Natural killer cell (primary cell): ENCODE results near the gene SERPINB8. TPM values are rescaled to one million over a fixed set of nuclear protein-coding genes. Genes with fewer than 3 reads are reported as not detected.

Source experiments
- ATAC-seq, 3 donors: fragments of 150-1000 bp in 2 of 3; fragments of 200-7000 bp in 1 of 3; cut with Tn5 transposase; 1 replicate in 1 of 3; 2 replicates in 2 of 3; pipeline ENCODE4 v1.10.0; 2021; ENCODE audit warnings: mild to moderate bottlenecking in 2 of 3, moderate library complexity in 2 of 3
- DNase-seq, 2 donors: peaks; one replicate each; pipeline versions ENCODE4 v3.0.0 to v3.0.0-alpha.2; 2013 to 2021; ENCODE audit warnings: mixed read lengths in 1 of 2
- H3K27ac ChIP-seq: one replicate; pipeline ENCODE4 v1.5.1; 2013; ENCODE audit warnings: mild to moderate bottlenecking, low read length
- H3K27me3 ChIP-seq: one replicate; pipeline ENCODE4 v1.6.1; 2013; ENCODE audit warnings: low read length; ENCODE audit not compliant: control insufficient read depth, insufficient read depth
- H3K36me3 ChIP-seq: one replicate; pipeline ENCODE4 v1.6.1; 2013; ENCODE audit warnings: low read length; ENCODE audit not compliant: control insufficient read depth, insufficient read depth
- H3K4me1 ChIP-seq: one replicate; pipeline ENCODE4 v1.6.1; 2013; ENCODE audit warnings: low read length; ENCODE audit not compliant: control insufficient read depth, insufficient read depth
- H3K4me3 ChIP-seq: one replicate; pipeline ENCODE4 v1.5.1; 2013; ENCODE audit warnings: low read length
- H3K9me3 ChIP-seq: one replicate; pipeline ENCODE4 v1.6.1; 2013; ENCODE audit warnings: low read length; ENCODE audit not compliant: control insufficient read depth, insufficient read depth
- H3K27ac Mint-ChIP-seq, 2 donors: one replicate each; pipeline ENCODE4 v1.8.0; 2022; ENCODE audit warnings: mild to moderate bottlenecking in 2 of 2, mixed read lengths in 2 of 2, moderate library complexity in 1 of 2
- H3K27me3 Mint-ChIP-seq, 2 donors: one replicate each; pipeline ENCODE4 v1.8.0; 2022; ENCODE audit warnings: low read depth in 2 of 2, mixed read lengths in 2 of 2
- H3K36me3 Mint-ChIP-seq: one replicate; pipeline ENCODE4 v1.8.0; 2022; ENCODE audit warnings: mixed read lengths
- H3K4me1 Mint-ChIP-seq, 2 donors: one replicate each; pipeline ENCODE4 v1.8.0; 2022; ENCODE audit warnings: mixed read lengths in 2 of 2
- H3K4me3 Mint-ChIP-seq: one replicate; pipeline ENCODE4 v1.8.0; 2022; ENCODE audit warnings: mild to moderate bottlenecking, moderate library complexity, mixed read lengths
- H3K9me3 Mint-ChIP-seq, 2 donors: one replicate each; pipeline ENCODE4 v1.8.0; 2022; ENCODE audit warnings: mixed read lengths in 2 of 2
- WGBS: methylation state at CpG from one replicate; pipeline ENCODE4 v1.1.7; 2013; ENCODE audit warnings: missing lambda C conversion rate; ENCODE audit not compliant: insufficient coverage; 5-methylcytosine and 5-hydroxymethylcytosine counted together
- intact Hi-C: fragments of 100-400 bp; cut with micrococcal nuclease; formaldehyde crosslinking; loops from one replicate; pipeline ENCODE4 v1.14.2; 2022
- total RNA-seq, 4 donors: library from RNA; stranded (reverse); fragments of 120-200 nt in 1 of 4; gene quantifications; one replicate each; pipeline versions ENCODE4 v1.2.3 to v1.2.4, GENCODE V29; 2013 to 2022
- TF ChIP-seq, protein P1 (sequence below): fragments of 200-600 bp; IDR thresholded peaks from one replicate; pipeline ENCODE4 v1.8.0; 2022; ENCODE audit warnings: antibody characterized with exemption

The SERPINB8 gene
- total RNA-seq, 3 donors from 2014 or later (not counting 1 experiment from before 2014, with no cell fraction given), result 4.9 to 12.9 (median 12.8) TPM

DNA sequence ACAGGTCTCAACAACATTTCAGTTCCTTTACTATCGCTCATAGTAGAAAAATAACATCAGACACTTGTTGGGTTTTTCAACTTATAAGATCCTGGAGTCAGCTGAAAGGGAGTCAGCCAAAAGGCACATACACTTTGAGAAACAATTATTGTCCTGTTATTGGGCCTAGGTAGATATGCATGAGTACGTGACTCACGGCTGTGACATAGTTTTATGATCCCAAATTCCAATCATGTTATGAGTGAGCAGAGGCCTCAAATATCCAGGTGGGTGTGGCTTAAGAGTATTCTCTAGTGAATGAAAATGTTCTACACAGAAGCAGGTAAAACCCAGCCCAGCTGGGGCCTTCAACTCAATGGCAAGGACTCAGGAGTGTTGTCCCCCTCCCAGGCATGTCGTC is 27.2 kb downstream of the SERPINB8 start:
- no peak overlapping the region for H3K4me3 ChIP-seq
- TF ChIP-seq, protein P1, sequence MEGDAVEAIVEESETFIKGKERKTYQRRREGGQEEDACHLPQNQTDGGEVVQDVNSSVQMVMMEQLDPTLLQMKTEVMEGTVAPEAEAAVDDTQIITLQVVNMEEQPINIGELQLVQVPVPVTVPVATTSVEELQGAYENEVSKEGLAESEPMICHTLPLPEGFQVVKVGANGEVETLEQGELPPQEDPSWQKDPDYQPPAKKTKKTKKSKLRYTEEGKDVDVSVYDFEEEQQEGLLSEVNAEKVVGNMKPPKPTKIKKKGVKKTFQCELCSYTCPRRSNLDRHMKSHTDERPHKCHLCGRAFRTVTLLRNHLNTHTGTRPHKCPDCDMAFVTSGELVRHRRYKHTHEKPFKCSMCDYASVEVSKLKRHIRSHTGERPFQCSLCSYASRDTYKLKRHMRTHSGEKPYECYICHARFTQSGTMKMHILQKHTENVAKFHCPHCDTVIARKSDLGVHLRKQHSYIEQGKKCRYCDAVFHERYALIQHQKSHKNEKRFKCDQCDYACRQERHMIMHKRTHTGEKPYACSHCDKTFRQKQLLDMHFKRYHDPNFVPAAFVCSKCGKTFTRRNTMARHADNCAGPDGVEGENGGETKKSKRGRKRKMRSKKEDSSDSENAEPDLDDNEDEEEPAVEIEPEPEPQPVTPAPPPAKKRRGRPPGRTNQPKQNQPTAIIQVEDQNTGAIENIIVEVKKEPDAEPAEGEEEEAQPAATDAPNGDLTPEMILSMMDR, result no peak
- peaks cover 25% of the 10 kb centered on the region for H3K9me3 ChIP-seq
- H3K36me3 ChIP-seq, result no peaks in the 10 kb centered on the region
- Mint-ChIP-seq H3K9me3 (peaks cover 0 to 3% of the 10 kb centered on the region in 2 donors), H3K36me3 (peaks cover 6% of the 10 kb centered on the region), H3K27ac (no peak overlapping the region), H3K4me1 (no peaks in the 10 kb centered on the region), H3K4me3 (no peak overlapping the region), H3K27me3 (peaks cover 2 to 5% of the 10 kb centered on the region in 2 donors)
- 86% methylated on average over 4 of the region's 4 CpGs for WGBS
- no peak for ATAC-seq
- DNase-seq, result no peak
- H3K4me1 ChIP-seq, result no peaks in the 10 kb centered on the region
- intact Hi-C loops, result no loop called here
- no peak overlapping the region for H3K27ac ChIP-seq
- H3K27me3 ChIP-seq, result no peaks in the 10 kb centered on the region

DNA sequence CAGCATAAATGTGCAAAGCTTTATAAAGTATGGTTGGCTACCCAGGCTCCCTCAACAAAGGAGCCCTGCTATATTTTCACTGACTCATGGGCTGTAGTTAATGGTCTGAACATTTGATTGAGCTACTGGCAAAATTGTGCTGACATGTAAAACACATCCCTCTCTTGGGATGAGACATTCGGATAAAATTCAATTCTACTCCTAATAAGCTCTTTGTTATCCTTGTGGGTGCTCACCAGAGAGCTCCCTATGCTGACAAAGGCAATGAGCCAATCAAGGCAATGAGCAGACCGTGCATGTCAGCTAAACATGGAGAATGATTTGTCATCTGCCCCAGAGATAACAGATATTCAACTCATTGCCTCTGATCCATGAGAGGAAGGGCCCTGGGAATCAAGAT is 27.7 kb downstream of the SERPINB8 start:
- Mint-ChIP-seq H3K9me3 (peaks cover 0 to 3% of the 10 kb centered on the region in 2 donors), H3K27ac (no peak overlapping the region), H3K4me3 (no peak overlapping the region), H3K4me1 (no peaks in the 10 kb centered on the region), H3K27me3 (peaks cover 2 to 5% of the 10 kb centered on the region in 2 donors), H3K36me3 (peaks cover 6% of the 10 kb centered on the region)
- intact Hi-C loops, result no loop called here
- 88% methylated on average over 2 of the region's 2 CpGs for WGBS
- TF ChIP-seq, protein P1, result no peak
- H3K27ac ChIP-seq, result no peak overlapping the region
- H3K27me3 ChIP-seq, result no peaks in the 10 kb centered on the region
- no peaks in the 10 kb centered on the region for H3K4me1 ChIP-seq
- no peak for ATAC-seq
- DNase-seq, result no peak
- H3K36me3 ChIP-seq, result no peaks in the 10 kb centered on the region
- no peak overlapping the region for H3K4me3 ChIP-seq
- peaks cover 25% of the 10 kb centered on the region for H3K9me3 ChIP-seq

DNA sequence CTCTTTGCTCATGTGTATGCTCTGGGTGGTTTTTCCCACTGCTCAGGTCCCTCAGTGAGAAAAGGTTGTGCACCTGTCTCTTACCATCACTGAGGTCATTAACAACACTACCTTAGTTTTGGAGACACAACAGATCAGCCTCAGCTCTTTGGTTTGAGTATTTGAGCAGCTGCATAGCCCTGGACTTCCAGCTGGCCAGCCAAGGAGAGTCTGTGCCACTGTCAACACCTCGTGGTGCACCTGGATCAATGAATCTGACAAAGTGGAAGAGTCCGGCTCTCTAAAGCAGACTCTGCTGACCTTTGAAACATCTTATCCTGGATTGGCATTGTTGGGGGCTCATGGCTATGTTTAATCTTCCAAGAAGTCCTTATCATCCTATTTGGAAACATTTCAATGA is 30.0 kb downstream of the SERPINB8 start:
- H3K27me3 ChIP-seq, result no peaks in the 10 kb centered on the region
- 90% methylated on average over 2 of the region's 2 CpGs for WGBS
- no peak for ATAC-seq
- H3K36me3 ChIP-seq, result no peaks in the 10 kb centered on the region
- H3K36me3 Mint-ChIP-seq, result peaks cover 6% of the 10 kb centered on the region
- peaks cover 24% of the 10 kb centered on the region for H3K9me3 ChIP-seq
- peaks cover 0 to 3% of the 10 kb centered on the region in 2 donors for H3K9me3 Mint-ChIP-seq
- no peaks in the 10 kb centered on the region for H3K4me1 Mint-ChIP-seq
- H3K4me3 ChIP-seq, result no peak overlapping the region
- no peak overlapping the region for H3K27ac Mint-ChIP-seq
- DNase-seq, result no peak
- intact Hi-C loops, result no loop called here
- H3K4me3 Mint-ChIP-seq, result no peak overlapping the region
- peaks cover 5 to 9% of the 10 kb centered on the region in 2 donors for H3K27me3 Mint-ChIP-seq
- H3K4me1 ChIP-seq, result no peaks in the 10 kb centered on the region
- no peak overlapping the region for H3K27ac ChIP-seq
- TF ChIP-seq, protein P1, result no peak

DNA sequence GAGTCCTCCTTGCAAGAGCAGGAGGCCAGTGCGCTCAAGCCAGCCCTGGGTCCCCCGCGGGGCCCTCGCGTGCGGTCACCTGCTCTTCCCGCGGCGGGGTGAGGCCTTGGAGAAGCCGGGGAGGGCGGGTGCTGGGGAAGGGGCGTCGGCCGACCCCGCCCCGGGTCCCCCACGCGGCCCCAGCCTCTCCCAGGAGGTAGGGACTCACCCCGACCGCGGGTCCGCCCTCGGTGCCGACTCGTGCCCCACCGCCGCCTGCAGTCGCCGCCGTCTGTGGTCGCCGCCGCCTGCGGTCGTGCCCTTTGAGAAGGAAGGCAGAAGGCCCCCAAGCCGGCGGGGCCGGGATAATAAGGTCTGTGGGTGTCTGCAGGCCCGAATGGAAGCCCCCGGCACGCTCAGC is 32.7 kb downstream of the SERPINB8 start:
- no peak overlapping the region for H3K4me3 ChIP-seq
- TF ChIP-seq, protein P1, result no peak
- no peaks in the 10 kb centered on the region for H3K27me3 ChIP-seq
- no peaks in the 10 kb centered on the region for H3K4me1 ChIP-seq
- WGBS, result 54% methylated on average over 41 of the region's 41 CpGs
- Mint-ChIP-seq H3K27me3 (peaks cover 11 to 22% of the 10 kb centered on the region in 2 donors), H3K4me1 (no peaks in the 10 kb centered on the region), H3K9me3 (no peaks in the 10 kb centered on the region), H3K4me3 (no peak overlapping the region), H3K36me3 (no peaks in the 10 kb centered on the region), H3K27ac (no peak overlapping the region)
- no peaks in the 10 kb centered on the region for H3K36me3 ChIP-seq
- H3K27ac ChIP-seq, result no peak overlapping the region
- intact Hi-C loops, result no loop called here
- ATAC-seq (no peak), DNase-seq (no peak)
- H3K9me3 ChIP-seq, result no peaks in the 10 kb centered on the region
